HG03066 (cell line): ENCODE data around the gene PAQR5.

Experiments
- ATAC-seq: cut with Tn5 transposase; IDR thresholded peaks from one replicate; pipeline ENCODE4 v1.9.1; 2021; ENCODE audit warnings: low read depth; ENCODE audit not compliant: unreplicated experiment

The PAQR5 gene

GRCh38 chr15:69389426-69389825, 90.7 kb downstream of the PAQR5 start:
- ATAC-seq = no peak

GRCh38 chr15:69390575-69390974, 91.9 kb downstream of the PAQR5 start:
- no peak for ATAC-seq

- ATAC-seq = no peak
Measured at GRCh38 chr15:69391046-69391757, 92.5 kb downstream of the PAQR5 start.

GRCh38 chr15:69392352-69392751, 93.6 kb downstream of the PAQR5 start:
- ATAC-seq = no peak

- ATAC-seq = no peak
Measured at GRCh38 chr15:69393831-69394491, 95.2 kb downstream of the PAQR5 start.

- no peak for ATAC-seq
Measured at GRCh38 chr15:69394556-69395282, 96.0 kb downstream of the PAQR5 start.

GRCh38 chr15:69395460-69395859, 96.7 kb downstream of the PAQR5 start:
- no peak for ATAC-seq

- ATAC-seq = no peak
Measured at GRCh38 chr15:69395991-69396390, 97.3 kb downstream of the PAQR5 start.

- ATAC-seq = no peak
Measured at GRCh38 chr15:69398491-69398891, 99.8 kb downstream of the PAQR5 start.

GRCh38 chr15:69400850-69401249, 102.1 kb downstream of the PAQR5 start:
- ATAC-seq = no peak

- ATAC-seq = no peak
Measured at GRCh38 chr15:69402816-69403215, 104.1 kb downstream of the PAQR5 start.

- no peak for ATAC-seq
Measured at GRCh38 chr15:69403594-69403993, 104.9 kb downstream of the PAQR5 start.

GRCh38 chr15:69405110-69405509, 106.4 kb downstream of the PAQR5 start:
- ATAC-seq = no peak

GRCh38 chr15:69407719-69408400, 109.1 kb downstream of the PAQR5 start:
- no peak for ATAC-seq

GRCh38 chr15:69408841-69409240, 110.1 kb downstream of the PAQR5 start:
- no peak for ATAC-seq

GRCh38 chr15:69410248-69410874, 111.6 kb downstream of the PAQR5 start:
- no peak for ATAC-seq

- ATAC-seq = no peak
Measured at GRCh38 chr15:69412274-69412673, 113.6 kb downstream of the PAQR5 start.

- no peak for ATAC-seq
Measured at GRCh38 chr15:69412701-69413100, 114.0 kb downstream of the PAQR5 start.

GRCh38 chr15:69413822-69414700, 115.3 kb downstream of the PAQR5 start, which contains the start of gene KIF23:
TSS of gene KIF23 (plus strand) at chr15:69414349. CDS start at chr15:69414466, 117 bp downstream.
- ATAC-seq = peak; percentile 98
